KMS-11 (cell line): ENCODE data around the gene NTM.

Source experiments
- H2AFZ ChIP-seq: fragments of 200-600 bp; sonication (generic); 2 replicates; pipeline ENCODE4 v1.6.1; 2016; ENCODE audit warnings: antibody characterized with exemption, mixed run types, low read depth
- H3K27ac ChIP-seq: fragments of 200-600 bp; sonication (generic); 2 replicates; pipeline ENCODE4 v1.6.1; 2016; ENCODE audit warnings: mild to moderate bottlenecking, mixed run types
- H3K27me3 ChIP-seq: fragments of 200-600 bp; sonication (generic); 2 replicates; pipeline ENCODE4 v1.6.1; 2017; ENCODE audit warnings: mild to moderate bottlenecking, low read depth, mixed run types, moderate library complexity; ENCODE audit not compliant: insufficient read depth
- H3K36me3 ChIP-seq: fragments of 200-600 bp; sonication (generic); 2 replicates; pipeline ENCODE4 v1.6.1; 2017; ENCODE audit warnings: mild to moderate bottlenecking, mixed run types; ENCODE audit not compliant: insufficient read depth
- H3K4me1 ChIP-seq: fragments of 200-600 bp; sonication (generic); 2 replicates; pipeline ENCODE4 v1.6.1; 2016; ENCODE audit warnings: mild to moderate bottlenecking, low read depth, mixed run types; ENCODE audit not compliant: poor library complexity, severe bottlenecking
- H3K4me2 ChIP-seq: fragments of 200-600 bp; sonication (generic); 2 replicates; pipeline ENCODE4 v1.7.0; 2016; ENCODE audit warnings: mild to moderate bottlenecking, mixed run types
- H3K4me3 ChIP-seq: fragments of 200-600 bp; sonication (generic); IDR thresholded peaks from 2 replicates; pipeline ENCODE4 v1.6.1; 2017; ENCODE audit warnings: low read depth, low read length, mixed read lengths; ENCODE audit not compliant: insufficient read depth
- H3K79me2 ChIP-seq: fragments of 200-600 bp; sonication (generic); 2 replicates; pipeline ENCODE4 v1.6.1; 2016; ENCODE audit warnings: low read depth, mixed run types; ENCODE audit not compliant: insufficient read depth
- H3K9ac ChIP-seq: fragments of 200-600 bp; sonication (generic); 2 replicates; pipeline ENCODE4 v1.6.1; 2016; ENCODE audit warnings: mild to moderate bottlenecking, mixed run types
- H4K20me1 ChIP-seq: fragments of 200-600 bp; sonication (generic); 2 replicates; pipeline ENCODE4 v1.6.1; 2016; ENCODE audit warnings: mild to moderate bottlenecking, mixed run types; ENCODE audit not compliant: insufficient read depth
- CTCF ChIP-seq: fragments of 200-600 bp; sonication (generic); conservative IDR thresholded peaks from 2 replicates; pipeline ENCODE4 v1.6.1; 2017; ENCODE audit warnings: low read depth, mild to moderate bottlenecking, antibody characterized with exemption, low read length, moderate library complexity, mixed read lengths

The NTM gene

GRCh38 chr11:132050577-132051165 is 680.3 kb downstream of the NTM start:
- no peak overlapping the region for H3K27ac ChIP-seq
- H3K79me2 ChIP-seq, result no peaks in the 10 kb centered on the region
- no peaks in the 10 kb centered on the region for H4K20me1 ChIP-seq
- H2AFZ ChIP-seq, result no peak overlapping the region
- no peaks in the 10 kb centered on the region for H3K36me3 ChIP-seq
- H3K4me3 ChIP-seq, result no peak overlapping the region
- no peaks in the 10 kb centered on the region for H3K27me3 ChIP-seq
- no peaks in the 10 kb centered on the region for H3K4me1 ChIP-seq
- H3K9ac ChIP-seq, result no peak overlapping the region
- H3K4me2 ChIP-seq, result no peak overlapping the region
- TF ChIP-seq CTCF, result no peak

GRCh38 chr11:132051704-132052103 is 681.3 kb downstream of the NTM start:
- Histone ChIP-seq H3K4me1 (no peaks in the 10 kb centered on the region), H3K9ac (no peak overlapping the region), H3K4me2 (no peak overlapping the region)

GRCh38 chr11:132052342-132052741 is 681.9 kb downstream of the NTM start:
- Histone ChIP-seq H3K79me2 (no peaks in the 10 kb centered on the region), H3K4me2 (no peak overlapping the region), H4K20me1 (no peaks in the 10 kb centered on the region), H3K4me3 (no peak overlapping the region), H3K36me3 (no peaks in the 10 kb centered on the region), H2AFZ (no peak overlapping the region), H3K27me3 (no peaks in the 10 kb centered on the region), H3K4me1 (no peaks in the 10 kb centered on the region), H3K9ac (no peak overlapping the region), H3K27ac (no peak overlapping the region)
- no peak for TF ChIP-seq CTCF

More at GRCh38 chr11:132051704-132052103, 681.3 kb downstream of the NTM start:
- Histone ChIP-seq H3K27me3 (no peaks in the 10 kb centered on the region), H3K79me2 (no peaks in the 10 kb centered on the region), H3K4me3 (no peak overlapping the region), H2AFZ (no peak overlapping the region), H4K20me1 (no peaks in the 10 kb centered on the region), H3K27ac (no peak overlapping the region), H3K36me3 (no peaks in the 10 kb centered on the region)
- no peak for TF ChIP-seq CTCF

GRCh38 chr11:132052904-132053303 is 682.5 kb downstream of the NTM start:
- no peak overlapping the region for H3K4me3 ChIP-seq
- no peaks in the 10 kb centered on the region for H4K20me1 ChIP-seq
- H3K36me3 ChIP-seq, result no peaks in the 10 kb centered on the region
- H3K4me2 ChIP-seq, result no peak overlapping the region
- TF ChIP-seq CTCF, result no peak
- H3K27me3 ChIP-seq, result no peaks in the 10 kb centered on the region
- H2AFZ ChIP-seq, result no peak overlapping the region
- H3K9ac ChIP-seq, result no peak overlapping the region
- H3K79me2 ChIP-seq, result no peaks in the 10 kb centered on the region
- H3K4me1 ChIP-seq, result no peaks in the 10 kb centered on the region
- no peak overlapping the region for H3K27ac ChIP-seq
